Activated CD4-positive, alpha-beta T cell treated with anti-CD3 and anti-CD28 coated beads, Interleukin-2, amount 50 U/mL, for 1 hour (primary cell): ENCODE measurements around the gene C1GALT1C1L.
"Not testable (repeated sequence)": the region's sequence is repeated elsewhere in the genome, so short reads cannot be mapped to it uniquely, and the experiment has no call there.

ENCODE experiments used
- DNase-seq: peaks from one replicate; pipeline ENCODE4 v3.0.0-alpha.2; 2020

C1GALT1C1L gene

DNA sequence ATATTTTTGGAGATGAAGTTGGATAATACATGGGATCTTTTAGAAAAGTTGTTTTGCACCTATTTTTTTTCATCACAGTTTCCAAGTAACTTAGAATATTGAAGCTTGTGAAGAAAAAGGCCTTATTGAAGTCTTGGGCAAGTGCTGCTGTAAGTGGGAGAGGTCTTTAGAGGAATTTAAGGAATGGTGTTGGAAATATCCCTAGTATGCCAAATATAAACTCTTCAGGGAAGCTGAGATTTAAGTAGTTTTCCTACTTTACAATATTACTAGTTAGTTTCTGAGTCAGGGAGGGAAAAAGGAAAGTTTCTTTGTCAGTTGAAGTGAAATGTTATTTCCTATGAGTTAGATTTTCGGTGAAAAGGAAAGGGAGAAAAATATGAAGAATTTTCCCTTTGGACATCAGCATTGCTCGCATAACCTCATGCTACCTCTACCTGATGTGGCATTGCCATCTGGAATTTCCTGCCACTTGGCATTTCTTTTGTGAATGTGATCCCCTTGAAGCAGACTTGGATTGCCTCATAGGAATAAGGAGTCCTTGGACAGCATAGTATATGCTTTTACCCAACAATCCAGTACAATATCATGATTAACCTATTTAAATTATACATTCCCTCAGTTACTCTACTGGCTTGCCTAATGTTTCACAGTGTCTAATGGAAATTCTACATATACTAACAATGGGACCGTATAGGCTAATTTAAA, 27.1 kb downstream of the C1GALT1C1L start:
- no peak for DNase-seq

DNA sequence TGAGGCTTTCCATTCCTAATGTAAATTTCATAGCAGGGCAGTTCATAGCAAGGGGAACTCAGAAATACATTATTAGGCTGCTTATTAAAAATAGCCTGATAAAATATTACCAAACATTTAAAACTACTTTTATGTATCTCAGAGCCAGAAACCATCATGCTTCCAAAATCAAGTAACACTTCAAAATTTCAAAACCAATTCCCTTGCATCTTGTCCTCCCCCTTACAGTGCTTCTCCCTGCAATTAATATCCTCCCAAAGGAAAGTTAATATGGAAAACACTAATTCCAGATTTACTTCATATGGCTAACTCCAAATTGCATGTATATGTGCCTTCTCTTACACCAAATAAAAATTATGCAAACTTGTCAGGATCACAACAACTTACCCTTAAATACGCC, 32.5 kb downstream of the C1GALT1C1L start:
- no peak for DNase-seq

DNA sequence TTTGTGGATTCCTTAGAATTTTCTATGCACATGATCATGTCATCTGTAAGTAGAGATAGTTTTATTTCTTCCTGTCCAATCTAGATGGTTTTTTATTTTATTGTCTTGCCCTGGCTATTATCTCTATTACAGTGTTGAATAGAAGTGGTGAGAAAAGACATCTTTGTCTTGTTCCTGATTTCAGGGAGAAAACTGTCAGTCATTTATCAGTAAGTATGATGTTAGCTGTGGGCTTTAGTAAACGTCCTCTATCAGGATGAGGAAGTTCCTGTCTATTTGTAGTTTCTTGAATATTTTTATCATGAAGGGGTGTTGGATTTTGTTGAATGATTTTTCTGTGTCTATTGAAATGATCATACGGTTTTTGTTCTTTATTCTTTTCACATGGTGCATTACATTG, 33.9 kb downstream of the C1GALT1C1L start:
- no peak for DNase-seq

GRCh38 chr2:43637030-43637803, 39.0 kb downstream of the C1GALT1C1L start, which contains the start of gene PLEKHH2:
Gene PLEKHH2 (plus strand): TSS chr2:43637260. CDS start chr2:43644674, 7,414 bp downstream.
- peak; percentile 86 for DNase-seq

DNA sequence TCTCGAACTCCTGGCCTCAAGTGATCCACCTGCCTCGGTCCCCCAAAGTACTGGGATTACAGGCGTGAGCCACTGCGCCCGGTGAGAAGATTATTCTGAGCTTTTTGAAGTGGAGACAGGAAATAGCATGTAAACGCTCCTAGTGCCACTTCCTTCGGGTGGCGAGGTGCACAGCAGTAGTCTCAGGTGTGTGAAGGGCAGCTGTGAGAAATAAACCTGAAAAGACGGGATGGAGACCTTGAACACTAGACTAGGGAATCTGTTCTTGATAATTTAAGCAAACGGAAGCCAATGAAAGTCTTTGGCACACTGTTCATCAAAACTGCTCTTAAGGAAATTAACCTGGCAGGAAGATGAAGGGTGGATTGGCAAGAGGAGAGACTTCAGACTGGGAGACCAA, 39.6 kb downstream of the C1GALT1C1L start:
- peak; percentile 7 for DNase-seq

DNA sequence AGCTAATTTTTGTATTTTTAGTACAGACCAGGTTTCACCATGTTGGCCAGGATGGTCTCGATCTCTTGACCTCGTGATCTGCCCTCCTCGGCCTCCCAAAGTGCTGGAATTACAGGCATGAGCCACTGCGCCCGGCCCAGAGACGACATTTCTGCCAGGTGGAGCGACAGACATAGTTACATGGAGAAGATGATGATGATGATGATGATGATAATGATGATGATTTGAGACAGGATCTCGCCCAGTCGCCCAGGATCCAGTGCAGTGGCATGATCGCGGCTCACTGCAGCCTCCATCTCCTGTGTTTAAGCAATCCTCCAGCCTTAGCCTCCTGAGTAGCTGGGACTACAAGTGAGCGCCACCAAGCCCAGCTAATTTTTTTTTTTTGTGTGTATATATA, 40.1 kb downstream of the C1GALT1C1L start:
- DNase-seq = not testable (repeated sequence)

- DNase-seq = no peak
Measured at GRCh38 chr2:43634604-43635306, 41.5 kb downstream of the C1GALT1C1L start.

DNA sequence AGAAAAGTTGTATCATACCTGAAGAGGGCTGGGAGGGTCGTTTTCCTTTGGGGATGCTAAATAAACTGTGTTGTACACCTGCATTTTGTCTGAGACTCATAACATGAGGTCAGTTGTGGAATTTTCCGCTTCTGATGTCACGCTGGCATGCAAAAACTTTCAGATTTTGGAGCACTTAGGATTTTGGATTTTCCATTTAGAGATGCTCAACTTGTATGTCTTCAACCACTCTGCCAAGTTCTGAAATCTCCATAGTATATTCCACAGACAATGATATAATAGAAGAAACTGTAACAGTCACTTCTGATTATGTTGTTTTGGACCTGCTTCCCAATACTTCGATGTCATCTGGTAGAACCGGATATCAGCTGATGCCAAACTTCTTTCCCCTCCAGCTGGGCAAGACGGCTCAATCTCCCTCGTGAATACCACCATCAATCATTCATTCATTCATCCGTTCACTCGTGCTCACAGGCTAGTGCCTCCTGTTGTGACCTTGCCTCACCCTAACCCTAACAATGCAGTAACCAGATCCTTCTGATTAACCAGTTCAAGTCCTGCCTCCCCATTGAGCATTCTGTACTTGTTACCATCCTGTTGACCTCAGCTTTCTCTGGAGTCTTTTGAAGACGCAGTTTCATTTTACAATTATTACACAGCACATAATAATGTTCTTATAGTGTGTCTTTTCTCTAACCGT, 44.5 kb downstream of the C1GALT1C1L start:
- no peak for DNase-seq
